WERI-Rb-1 (cell line): ENCODE results near the gene RBM15B.

Experiments
- DNase-seq: peaks from one replicate; pipeline ENCODE4 v3.0.0-alpha.2; 2020
- H3K27ac ChIP-seq: fragments of 250-450 bp; sonication (Bioruptor Pico); 2 replicates; pipeline ENCODE4 v1.5.1; 2020; ENCODE audit warnings: mild to moderate bottlenecking, moderate library complexity
- H3K27me3 ChIP-seq: fragments of 250-450 bp; sonication (Bioruptor Pico); 2 replicates; pipeline ENCODE4 v1.5.1; 2021; ENCODE audit warnings: mild to moderate bottlenecking, low read depth, moderate library complexity; ENCODE audit not compliant: insufficient read depth, severe bottlenecking
- H3K36me3 ChIP-seq: fragments of 250-450 bp; sonication (Bioruptor Pico); 2 replicates; pipeline ENCODE4 v1.5.1; 2020; ENCODE audit warnings: mild to moderate bottlenecking, moderate library complexity
- H3K4me3 ChIP-seq: 2 replicates; pipeline ENCODE4 v1.5.1; 2011; ENCODE audit warnings: low read depth, mild to moderate bottlenecking, control low read depth, low read length
- H3K9me3 ChIP-seq: fragments of 250-450 bp; sonication (Bioruptor Pico); 2 replicates; pipeline ENCODE4 v1.5.1; 2021; ENCODE audit warnings: mild to moderate bottlenecking, moderate library complexity; ENCODE audit not compliant: severe bottlenecking
- CTCF ChIP-seq: IDR thresholded peaks from 2 replicates; pipeline ENCODE4 v1.5.1; 2011; ENCODE audit warnings: low read depth, mild to moderate bottlenecking, control low read depth, inconsistent platforms, low read length

Gene RBM15B

DNA sequence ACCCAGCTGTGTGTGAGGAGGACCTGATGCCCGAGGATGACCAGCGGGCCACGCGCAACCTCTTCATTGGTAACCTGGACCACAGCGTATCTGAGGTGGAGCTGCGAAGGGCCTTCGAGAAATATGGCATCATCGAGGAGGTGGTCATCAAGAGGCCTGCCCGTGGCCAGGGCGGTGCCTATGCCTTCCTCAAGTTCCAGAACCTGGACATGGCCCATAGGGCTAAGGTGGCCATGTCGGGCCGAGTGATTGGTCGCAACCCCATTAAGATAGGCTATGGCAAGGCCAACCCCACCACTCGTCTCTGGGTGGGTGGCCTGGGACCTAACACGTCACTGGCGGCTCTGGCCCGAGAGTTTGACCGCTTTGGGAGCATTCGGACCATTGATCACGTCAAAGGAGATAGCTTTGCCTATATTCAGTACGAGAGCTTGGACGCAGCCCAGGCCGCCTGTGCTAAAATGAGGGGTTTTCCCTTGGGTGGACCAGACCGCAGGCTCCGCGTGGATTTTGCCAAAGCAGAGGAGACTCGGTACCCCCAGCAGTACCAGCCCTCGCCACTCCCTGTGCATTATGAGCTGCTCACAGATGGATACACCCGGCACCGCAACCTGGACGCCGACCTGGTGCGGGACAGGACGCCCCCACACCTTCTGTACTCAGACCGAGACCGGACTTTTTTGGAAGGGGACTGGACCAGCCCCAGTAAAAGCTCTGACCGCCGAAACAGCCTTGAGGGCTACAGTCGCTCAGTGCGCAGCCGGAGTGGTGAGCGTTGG lies 1.5 kb downstream of the RBM15B start:
- H3K4me3 ChIP-seq, result no peak overlapping the region
- no peak for DNase-seq
- peaks cover 89% of the 10 kb centered on the region for H3K36me3 ChIP-seq
- H3K9me3 ChIP-seq, result no peaks in the 10 kb centered on the region
- H3K27me3 ChIP-seq, result no peaks in the 10 kb centered on the region
- TF ChIP-seq CTCF, result no peak
- peak overlapping the region; percentile 94 for H3K27ac ChIP-seq

- Histone ChIP-seq H3K27ac (no peak overlapping the region), H3K4me3 (no peak overlapping the region), H3K36me3 (peaks cover 89% of the 10 kb centered on the region), H3K9me3 (no peaks in the 10 kb centered on the region), H3K27me3 (no peaks in the 10 kb centered on the region)
- DNase-seq, result no peak
- TF ChIP-seq CTCF, result no peak
Measured at GRCh38 chr3:51393134-51393495, 2.0 kb downstream of the RBM15B start.

GRCh38 chr3:51393564-51393963 lies 2.5 kb downstream of the RBM15B start:
- DNase-seq, result no peak
- no peak for TF ChIP-seq CTCF
- Histone ChIP-seq H3K9me3 (no peaks in the 10 kb centered on the region), H3K4me3 (no peak overlapping the region), H3K27ac (no peak overlapping the region), H3K36me3 (peaks cover 89% of the 10 kb centered on the region), H3K27me3 (no peaks in the 10 kb centered on the region)

- no peak overlapping the region for H3K27ac ChIP-seq
- no peak for DNase-seq
Measured at GRCh38 chr3:51394541-51394940, 3.5 kb downstream of the RBM15B start.

GRCh38 chr3:51395493-51396213 lies 4.6 kb downstream of the RBM15B start:
- no peak overlapping the region for H3K27ac ChIP-seq
- peaks cover 78% of the 10 kb centered on the region for H3K36me3 ChIP-seq
- DNase-seq, result no peak
- no peak overlapping the region for H3K4me3 ChIP-seq
- TF ChIP-seq CTCF, result no peak
- no peaks in the 10 kb centered on the region for H3K9me3 ChIP-seq
- H3K27me3 ChIP-seq, result no peaks in the 10 kb centered on the region

More at GRCh38 chr3:51394541-51394940, 3.5 kb downstream of the RBM15B start:
- TF ChIP-seq CTCF, result no peak
- H3K36me3 ChIP-seq, result peaks cover 88% of the 10 kb centered on the region
- H3K4me3 ChIP-seq, result no peak overlapping the region
- H3K27me3 ChIP-seq, result no peaks in the 10 kb centered on the region
- no peaks in the 10 kb centered on the region for H3K9me3 ChIP-seq
